AG09319 (cell line): Measurements from ENCODE around the gene IGF2.

ENCODE experiments used
- DNase-seq: peaks from one replicate; pipeline ENCODE4 v3.0.0-alpha.2; 2010; ENCODE audit warnings: low read depth; ENCODE audit errors: extremely low read depth
- TF ChIP-seq, protein P1 (sequence below): IDR thresholded peaks from 2 replicates; pipeline ENCODE4 v1.5.1; 2011; ENCODE audit warnings: low read depth, mild to moderate bottlenecking, inconsistent platforms, low read length, moderate library complexity

The IGF2 gene

GRCh38 chr11:2094354-2095197 is 44.6 kb downstream of the IGF2 start:
- TF ChIP-seq, protein P1, sequence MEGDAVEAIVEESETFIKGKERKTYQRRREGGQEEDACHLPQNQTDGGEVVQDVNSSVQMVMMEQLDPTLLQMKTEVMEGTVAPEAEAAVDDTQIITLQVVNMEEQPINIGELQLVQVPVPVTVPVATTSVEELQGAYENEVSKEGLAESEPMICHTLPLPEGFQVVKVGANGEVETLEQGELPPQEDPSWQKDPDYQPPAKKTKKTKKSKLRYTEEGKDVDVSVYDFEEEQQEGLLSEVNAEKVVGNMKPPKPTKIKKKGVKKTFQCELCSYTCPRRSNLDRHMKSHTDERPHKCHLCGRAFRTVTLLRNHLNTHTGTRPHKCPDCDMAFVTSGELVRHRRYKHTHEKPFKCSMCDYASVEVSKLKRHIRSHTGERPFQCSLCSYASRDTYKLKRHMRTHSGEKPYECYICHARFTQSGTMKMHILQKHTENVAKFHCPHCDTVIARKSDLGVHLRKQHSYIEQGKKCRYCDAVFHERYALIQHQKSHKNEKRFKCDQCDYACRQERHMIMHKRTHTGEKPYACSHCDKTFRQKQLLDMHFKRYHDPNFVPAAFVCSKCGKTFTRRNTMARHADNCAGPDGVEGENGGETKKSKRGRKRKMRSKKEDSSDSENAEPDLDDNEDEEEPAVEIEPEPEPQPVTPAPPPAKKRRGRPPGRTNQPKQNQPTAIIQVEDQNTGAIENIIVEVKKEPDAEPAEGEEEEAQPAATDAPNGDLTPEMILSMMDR = no peak
- DNase-seq = no peak

GRCh38 chr11:2093575-2094353 is 45.4 kb downstream of the IGF2 start:
- TF ChIP-seq, protein P1 = no peak
- DNase-seq = no peak

DNA sequence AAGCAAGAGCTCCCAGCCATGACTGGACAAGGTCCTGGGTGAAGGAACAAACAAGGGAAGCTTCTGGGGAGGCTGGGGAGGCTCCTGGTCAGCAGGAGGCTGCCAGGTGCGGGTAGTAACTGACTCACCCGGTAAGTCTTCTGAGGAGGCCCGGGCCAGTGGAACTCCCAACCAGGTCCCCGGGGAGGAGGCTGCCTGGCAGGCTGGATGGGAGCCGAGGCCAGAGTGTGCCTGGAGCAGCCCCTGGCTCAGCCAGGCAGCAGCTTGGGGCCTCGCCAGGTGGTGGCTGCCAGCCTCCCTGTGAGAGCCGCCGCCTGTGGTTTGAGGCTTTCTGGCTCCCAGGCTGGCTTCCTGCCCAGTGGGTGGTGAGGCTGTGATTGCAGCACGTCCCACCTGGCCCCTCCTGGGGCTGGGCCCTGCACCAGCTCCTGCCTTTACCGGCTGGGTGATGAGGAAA is 46.2 kb downstream of the IGF2 start:
- TF ChIP-seq, protein P1 = no peak
- DNase-seq = no peak

DNA sequence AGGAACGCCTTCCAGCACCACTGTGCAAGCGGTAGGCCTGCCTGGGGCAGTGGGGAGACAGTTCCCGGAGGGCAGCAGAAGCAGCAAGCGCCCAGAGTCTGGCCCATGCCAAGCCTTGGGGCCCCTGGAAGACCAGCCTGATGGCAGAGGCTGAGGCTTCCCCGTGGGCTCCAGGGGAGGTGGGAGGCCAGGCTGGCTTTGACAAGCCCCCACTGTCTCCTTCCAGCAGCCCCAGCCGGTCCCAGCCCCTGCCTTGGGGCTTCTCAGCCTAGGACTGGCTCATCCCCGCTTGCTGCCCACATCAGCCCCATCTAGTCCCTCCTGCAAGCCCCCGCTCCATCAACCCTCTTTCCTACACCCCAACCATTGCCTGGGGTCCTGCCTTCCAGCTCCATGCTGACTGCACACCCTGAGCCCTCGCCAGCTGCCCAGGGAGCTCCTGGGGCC is 46.7 kb downstream of the IGF2 start:
- TF ChIP-seq, protein P1 = no peak
- DNase-seq = no peak

DNA sequence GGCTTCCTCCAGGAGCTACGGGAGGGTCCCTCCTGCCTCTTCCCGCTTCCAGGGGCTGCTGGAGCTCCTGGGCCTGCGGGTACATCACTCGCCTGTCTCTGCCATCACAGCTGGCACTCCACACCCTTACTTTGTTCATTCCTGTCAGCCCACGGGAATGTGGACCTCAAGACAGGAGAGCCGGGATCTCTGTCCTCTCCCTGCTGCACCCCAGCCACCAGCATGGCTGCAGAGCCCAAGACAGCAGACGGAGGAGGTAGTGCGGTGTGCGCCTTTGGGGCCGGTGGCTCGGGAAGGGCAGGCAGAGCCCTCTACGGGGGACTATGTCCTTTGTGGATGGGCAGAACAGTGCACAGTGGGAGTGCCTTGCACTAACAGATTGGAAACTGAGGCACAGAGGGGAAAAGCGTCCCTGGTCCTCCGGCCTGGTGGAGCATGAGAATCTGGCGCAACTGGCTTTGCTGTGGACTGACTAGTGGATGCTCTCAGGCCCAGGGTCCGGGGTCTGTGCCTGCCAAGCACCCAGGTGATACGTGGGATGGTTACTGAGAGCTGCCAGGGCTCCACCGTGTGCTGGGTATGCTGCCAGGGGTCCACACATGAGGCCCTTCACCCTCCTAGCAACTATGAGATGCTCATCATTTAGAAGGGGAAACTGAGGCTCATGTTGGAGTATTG is 47.3 kb downstream of the IGF2 start:
- no peak for DNase-seq
- TF ChIP-seq, protein P1 = no peak

GRCh38 chr11:2091112-2091746 is 48.0 kb downstream of the IGF2 start:
- TF ChIP-seq, protein P1 = no peak
- no peak for DNase-seq
